B cell (primary cell): ENCODE results near the gene DEFB123.
"Not testable (repeated sequence)": the region's sequence is repeated elsewhere in the genome, so short reads cannot be mapped to it uniquely, and the experiment has no call there.

Experiments used
- EZH2 ChIP-seq: IDR thresholded peaks from 2 replicates; pipeline ENCODE4 v1.6.1; 2012; ENCODE audit warnings: borderline replicate concordance, low read depth, mild to moderate bottlenecking, moderate library complexity, low read length; ENCODE audit not compliant: insufficient read depth, poor library complexity, severe bottlenecking
- TF ChIP-seq, protein P1 (sequence below): fragments of 200-600 bp; IDR thresholded peaks from one replicate; pipeline ENCODE4 v1.8.0; 2022; ENCODE audit warnings: antibody characterized with exemption, mild to moderate bottlenecking

DNA sequence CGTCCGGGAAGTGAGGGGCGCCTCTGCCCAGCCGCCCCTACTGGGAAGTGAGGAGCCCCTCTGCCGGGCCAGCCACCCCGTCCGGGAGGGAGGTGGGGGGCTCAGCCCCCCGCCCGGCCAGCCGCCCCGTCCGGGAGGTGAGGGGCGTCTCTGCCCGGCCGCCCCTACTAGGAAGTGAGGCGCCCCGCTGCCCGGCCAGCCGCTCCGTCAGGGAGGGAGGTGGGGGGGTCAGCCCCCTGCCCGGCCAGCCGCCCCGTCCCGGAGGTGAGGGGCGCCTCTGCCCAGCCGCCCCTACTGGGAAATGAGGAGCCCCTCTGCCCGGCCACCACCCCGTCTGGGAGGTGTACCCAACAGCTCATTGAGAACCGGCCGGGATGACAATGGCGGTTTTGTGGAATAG lies 12.9 kb upstream of the DEFB123 start:
- TF ChIP-seq, protein P1, sequence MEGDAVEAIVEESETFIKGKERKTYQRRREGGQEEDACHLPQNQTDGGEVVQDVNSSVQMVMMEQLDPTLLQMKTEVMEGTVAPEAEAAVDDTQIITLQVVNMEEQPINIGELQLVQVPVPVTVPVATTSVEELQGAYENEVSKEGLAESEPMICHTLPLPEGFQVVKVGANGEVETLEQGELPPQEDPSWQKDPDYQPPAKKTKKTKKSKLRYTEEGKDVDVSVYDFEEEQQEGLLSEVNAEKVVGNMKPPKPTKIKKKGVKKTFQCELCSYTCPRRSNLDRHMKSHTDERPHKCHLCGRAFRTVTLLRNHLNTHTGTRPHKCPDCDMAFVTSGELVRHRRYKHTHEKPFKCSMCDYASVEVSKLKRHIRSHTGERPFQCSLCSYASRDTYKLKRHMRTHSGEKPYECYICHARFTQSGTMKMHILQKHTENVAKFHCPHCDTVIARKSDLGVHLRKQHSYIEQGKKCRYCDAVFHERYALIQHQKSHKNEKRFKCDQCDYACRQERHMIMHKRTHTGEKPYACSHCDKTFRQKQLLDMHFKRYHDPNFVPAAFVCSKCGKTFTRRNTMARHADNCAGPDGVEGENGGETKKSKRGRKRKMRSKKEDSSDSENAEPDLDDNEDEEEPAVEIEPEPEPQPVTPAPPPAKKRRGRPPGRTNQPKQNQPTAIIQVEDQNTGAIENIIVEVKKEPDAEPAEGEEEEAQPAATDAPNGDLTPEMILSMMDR = not testable (repeated sequence)
- TF ChIP-seq EZH2 = not testable (repeated sequence)
